ENCODE data around the gene HIVEP3. TPM values are rescaled to one million over a fixed set of nuclear protein-coding genes. Genes with fewer than 3 reads are reported as not detected.
"Not testable (repeated sequence)": the region's sequence is repeated elsewhere in the genome, so short reads cannot be mapped to it uniquely, and the experiment has no call there.

The HIVEP3 gene
- total and polyA plus RNA-seq, 5 experiments from 2014 or later = 5.5 to 9.8 (median 6.3) TPM

GRCh38 chr1:41566274-41566885 is 352.3 kb downstream of the HIVEP3 start:
- DNase-seq = no peak
- POLR2A ChIA-PET = no interaction called here
- no peak for ATAC-seq
- H3K27me3 Mint-ChIP-seq = no peaks in the 10 kb centered on the region
- H3K4me1 Mint-ChIP-seq = peaks cover 0 to 2% (median 0%) of the 10 kb centered on the region in 4 donors
- no peaks in the 10 kb centered on the region for H3K9me3 Mint-ChIP-seq
- no peak overlapping the region for H3K4me3 Mint-ChIP-seq
- no peaks in the 10 kb centered on the region for H3K36me3 Mint-ChIP-seq
- peak overlapping the region in 2 of 10 donors; percentile 39 to 84 for H3K27ac Mint-ChIP-seq

GRCh38 chr1:41564741-41565475 is 353.8 kb downstream of the HIVEP3 start:
- H3K27ac Mint-ChIP-seq = no peak overlapping the region
- H3K27me3 Mint-ChIP-seq = no peaks in the 10 kb centered on the region
- peaks cover 0 to 2% (median 0%) of the 10 kb centered on the region in 4 donors for H3K4me1 Mint-ChIP-seq
- no peaks in the 10 kb centered on the region for H3K9me3 Mint-ChIP-seq
- DNase-seq = no peak
- no peak for ATAC-seq
- H3K4me3 Mint-ChIP-seq = no peak overlapping the region
- H3K36me3 Mint-ChIP-seq = peaks cover 0 to 3% (median 0%) of the 10 kb centered on the region in 3 donors
- POLR2A ChIA-PET = no interaction called here

- H3K27me3 Mint-ChIP-seq = no peaks in the 10 kb centered on the region
- POLR2A ChIA-PET = no interaction called here
- H3K4me3 Mint-ChIP-seq = no peak overlapping the region
- no peak overlapping the region for H3K27ac Mint-ChIP-seq
- peaks cover 0 to 3% (median 0%) of the 10 kb centered on the region in 3 donors for H3K36me3 Mint-ChIP-seq
- no peak for DNase-seq
- H3K4me1 Mint-ChIP-seq = peaks cover 0 to 4% (median 0%) of the 10 kb centered on the region in 4 donors
- no peaks in the 10 kb centered on the region for H3K9me3 Mint-ChIP-seq
- no peak for ATAC-seq
These were observed 356.4 kb downstream of the HIVEP3 start for GRCh38 chr1:41562328-41562727.

- Mint-ChIP-seq H3K27me3 (no peaks in the 10 kb centered on the region), H3K9me3 (no peaks in the 10 kb centered on the region), H3K36me3 (peaks cover 0 to 6% (median 6%) of the 10 kb centered on the region in 3 donors), H3K4me1 (peaks cover 0 to 4% (median 0%) of the 10 kb centered on the region in 4 donors), H3K4me3 (no peak overlapping the region), H3K27ac (no peak overlapping the region)
- DNase-seq = no peak
- ATAC-seq = no peak
- POLR2A ChIA-PET = interaction anchor here (0.6 kb wide), 1 partner anchor 337 kb away, joined by 3 read pairs; no protein-coding TSS in a partner anchor
These were observed 357.8 kb downstream of the HIVEP3 start for GRCh38 chr1:41560931-41561330.

- peaks cover 0 to 4% (median 0%) of the 10 kb centered on the region in 9 donors for H3K9me3 Mint-ChIP-seq
- no peak overlapping the region for H3K4me3 Mint-ChIP-seq
- no peak overlapping the region for H3K27ac Mint-ChIP-seq
- POLR2A ChIA-PET = no interaction called here
- no peaks in the 10 kb centered on the region for H3K27me3 Mint-ChIP-seq
- ATAC-seq (no peak), DNase-seq (no peak)
- H3K36me3 Mint-ChIP-seq = peaks cover 4 to 8% (median 6%) of the 10 kb centered on the region in 3 donors
- H3K4me1 Mint-ChIP-seq = peaks cover 0 to 2% (median 0%) of the 10 kb centered on the region in 4 donors
These were observed 358.2 kb downstream of the HIVEP3 start for GRCh38 chr1:41560496-41560895.

GRCh38 chr1:41559331-41559730 is 359.4 kb downstream of the HIVEP3 start:
- ATAC-seq (no peak), DNase-seq (no peak)
- Mint-ChIP-seq H3K36me3 (peaks cover 5 to 9% (median 6%) of the 10 kb centered on the region in 3 donors), H3K4me1 (peaks cover 0 to 2% (median 0%) of the 10 kb centered on the region in 4 donors), H3K27ac (peak overlapping the region in 2 of 10 donors; percentile 37 to 79), H3K9me3 (peaks cover 0 to 6% (median 2%) of the 10 kb centered on the region in 9 donors), H3K27me3 (no peaks in the 10 kb centered on the region), H3K4me3 (no peak overlapping the region)
- POLR2A ChIA-PET = no interaction called here

GRCh38 chr1:41558761-41559171 is 360.0 kb downstream of the HIVEP3 start:
- peaks cover 6 to 10% (median 9%) of the 10 kb centered on the region in 3 donors for H3K36me3 Mint-ChIP-seq
- POLR2A ChIA-PET = no interaction called here
- H3K4me3 Mint-ChIP-seq = no peak overlapping the region
- peaks cover 0 to 2% (median 0%) of the 10 kb centered on the region in 4 donors for H3K4me1 Mint-ChIP-seq
- H3K27ac Mint-ChIP-seq = peak overlapping the region in 2 of 10 donors; percentile 58 to 79
- ATAC-seq (no peak), DNase-seq (no peak)
- H3K27me3 Mint-ChIP-seq = no peaks in the 10 kb centered on the region
- peaks cover 0 to 11% (median 6%) of the 10 kb centered on the region in 9 donors for H3K9me3 Mint-ChIP-seq

- no peak for DNase-seq
- Mint-ChIP-seq H3K36me3 (peaks cover 6 to 12% (median 11%) of the 10 kb centered on the region in 3 donors), H3K4me3 (no peak overlapping the region), H3K27me3 (no peaks in the 10 kb centered on the region), H3K4me1 (peaks cover 0 to 2% (median 0%) of the 10 kb centered on the region in 4 donors), H3K9me3 (peaks cover 0 to 19% (median 6%) of the 10 kb centered on the region in 9 donors), H3K27ac (no peak overlapping the region)
- POLR2A ChIA-PET = no interaction called here
- ATAC-seq = no peak
These were observed 360.8 kb downstream of the HIVEP3 start for GRCh38 chr1:41557751-41558455.

- DNase-seq, H3K27me3 Mint-ChIP-seq, ATAC-seq, H3K4me3 Mint-ChIP-seq, H3K27ac Mint-ChIP-seq, H3K4me1 Mint-ChIP-seq, POLR2A ChIA-PET: not testable (repeated sequence)
- Mint-ChIP-seq H3K9me3 (peaks cover 0 to 23% (median 13%) of the 10 kb centered on the region in 9 donors), H3K36me3 (peaks cover 3 to 12% (median 11%) of the 10 kb centered on the region in 3 donors)
These were observed 364.0 kb downstream of the HIVEP3 start for GRCh38 chr1:41554746-41555145.

GRCh38 chr1:41547781-41548560 is 370.8 kb downstream of the HIVEP3 start:
- H3K27ac Mint-ChIP-seq = no peak overlapping the region
- ATAC-seq (no peak), DNase-seq (no peak)
- H3K27me3 Mint-ChIP-seq = no peaks in the 10 kb centered on the region
- peaks cover 0 to 2% (median 0%) of the 10 kb centered on the region in 4 donors for H3K4me1 Mint-ChIP-seq
- POLR2A ChIA-PET = no interaction called here
- peaks cover 0 to 13% (median 0%) of the 10 kb centered on the region in 9 donors for H3K9me3 Mint-ChIP-seq
- H3K36me3 Mint-ChIP-seq = no peaks in the 10 kb centered on the region
- H3K4me3 Mint-ChIP-seq = no peak overlapping the region

- Mint-ChIP-seq H3K4me3 (no peak overlapping the region), H3K4me1 (peaks cover 0 to 2% (median 0%) of the 10 kb centered on the region in 4 donors), H3K27ac (no peak overlapping the region), H3K36me3 (no peaks in the 10 kb centered on the region), H3K9me3 (peaks cover 0 to 10% (median 0%) of the 10 kb centered on the region in 9 donors), H3K27me3 (no peaks in the 10 kb centered on the region)
- ATAC-seq = no peak
- POLR2A ChIA-PET = no interaction called here
- no peak for DNase-seq
These were observed 371.4 kb downstream of the HIVEP3 start for GRCh38 chr1:41547336-41547735.

GRCh38 chr1:41546833-41547135 is 371.9 kb downstream of the HIVEP3 start:
- Mint-ChIP-seq H3K4me1 (peaks cover 0 to 3% (median 0%) of the 10 kb centered on the region in 4 donors), H3K4me3 (no peak overlapping the region), H3K27ac (no peak overlapping the region), H3K9me3 (peaks cover 0 to 9% (median 0%) of the 10 kb centered on the region in 9 donors), H3K36me3 (no peaks in the 10 kb centered on the region), H3K27me3 (no peaks in the 10 kb centered on the region)
- POLR2A ChIA-PET = no interaction called here
- no peak for ATAC-seq
- no peak for DNase-seq

All from naive thymus-derived CD8-positive, alpha-beta T cell (primary cell).